Measurements from ENCODE around the gene TMEM44. TPM values are rescaled to one million over a fixed set of nuclear protein-coding genes. Genes with fewer than 3 reads are reported as not detected.
A peak's percentile ranks its signal among the peaks of the same experiment; 100 is the strongest.

TMEM44 gene
- total and polyA plus RNA-seq, 2 donors (not counting 3 experiments of a cell fraction or from before 2014, with no cell fraction given) = 93.8 to 125 TPM

- peak; percentile 55 to 76 for TF ChIP-seq CTCF (IDR thresholded peaks at IDR 0.05; ENCODE audit: extremely low read depth in 1 of 2, insufficient read depth in 1 of 2, low read depth in 1 of 2, low read length in 2 of 2)
- no peak for TF ChIP-seq MYC (IDR thresholded peaks at IDR 0.05; ENCODE audit: low read depth, low read length)
- no peak for TF ChIP-seq GATA2 (IDR thresholded peaks at IDR 0.05; ENCODE audit: insufficient read depth, insufficient read length, low read depth, low read length)
- no peak for TF ChIP-seq MAX (IDR thresholded peaks at IDR 0.05; ENCODE audit: insufficient read depth, insufficient read length)
- H3K27me3 ChIP-seq (ENCODE audit: control insufficient read depth in 2 of 2, insufficient read depth in 2 of 2, low read length in 2 of 2) = no peaks in the 10 kb centered on the region
- H3K9me1 ChIP-seq (replicated peaks; ENCODE audit: control insufficient read depth, extremely low read depth, insufficient read depth, low read length) = no peaks in the 10 kb centered on the region
- no peaks in the 10 kb centered on the region for H3K36me3 ChIP-seq (ENCODE audit: control insufficient read depth in 2 of 2, extremely low read depth in 1 of 2, insufficient read depth in 2 of 2, low read length in 2 of 2)
- peak; percentile 62 for FAIRE-seq
- H2AFZ ChIP-seq (ENCODE audit: low read depth, low read length) = no peak overlapping the region
- dilution Hi-C loops (cut with MboI; ENCODE audit: extremely low pct_ligation_motif_present, low sequenced_read_pairs) (no loop called here), intact Hi-C loops (cut with micrococcal nuclease) (loop anchor here (1.0 kb wide), 1 partner anchor 102 kb away; no protein-coding TSS in a partner anchor)
- POLR2A ChIA-PET = interaction anchor here (0.6 kb wide), 1 partner anchor 66 kb away, joined by 5 read pairs; no protein-coding TSS in a partner anchor
- CTCF ChIA-PET = interaction anchor here (0.5 to 8.9 kb wide), 30 partner anchors 8 to 241 kb away, joined by 3 to 166 read pairs (median 4); partner anchors contain the start of gene LRRC15
- BruUV-seq (replicated peaks) = no TSS peak
- H3K4me3 ChIP-seq (replicated peaks in 1 of 3; ENCODE audit: insufficient read depth in 1 of 3, low read depth in 1 of 3, low read length in 3 of 3) = no peak overlapping the region
- no peak overlapping the region for H3K4me2 ChIP-seq (ENCODE audit: insufficient read depth, low read length)
- no peaks in the 10 kb centered on the region for H3K9me3 ChIP-seq (replicated peaks; ENCODE audit: control insufficient read depth, insufficient read depth, low read length)
- H3K9ac ChIP-seq (replicated peaks; ENCODE audit: extremely low read depth, insufficient read depth, low read length) = no peak overlapping the region
- H3K4me1 ChIP-seq (ENCODE audit: control insufficient read depth, extremely low read depth, insufficient read depth, low read length) = peaks cover 20% of the 10 kb centered on the region
- DNase-seq (ENCODE audit: low read depth, low spot score) = peak; percentile 54
- no peak overlapping the region for H3K27ac ChIP-seq (ENCODE audit: insufficient read depth, low read depth, low read length)
- no peaks in the 10 kb centered on the region for H3K79me2 ChIP-seq (ENCODE audit: control insufficient read depth, insufficient read depth, low read length)
- no peaks in the 10 kb centered on the region for H4K20me1 ChIP-seq (replicated peaks; ENCODE audit: control insufficient read depth, extremely low read depth, insufficient read depth, low read length)
These were observed 59.4 kb downstream of the TMEM44 start for GRCh38 chr3:194573680-194574437.
